GM12878 (cell line): ENCODE data around the gene RPGRIP1L.

ENCODE experiments used
- CBX5 ChIP-seq: sonication (generic); IDR thresholded peaks from 2 replicates; pipeline ENCODE4 v1.6.1; 2016; ENCODE audit warnings: low read depth, moderate library complexity, mild to moderate bottlenecking, inconsistent platforms
- CTCF ChIP-seq, 3 experiments: IDR thresholded peaks in 2 of 3; conservative IDR thresholded peaks in 1 of 3; 2 replicates each; pipeline ENCODE4 v1.5.1; 2011; ENCODE audit warnings: low read depth in 3 of 3, low read length in 3 of 3, mild to moderate bottlenecking in 3 of 3, control low read depth in 2 of 3, moderate library complexity in 2 of 3, inconsistent platforms in 1 of 3, mixed read lengths in 1 of 3; ENCODE audit not compliant: control insufficient read depth in 2 of 3, insufficient read depth in 1 of 3; ENCODE audit errors: extremely low read depth in 1 of 3

GRCh38 chr16:53620476-53620875, 83.2 kb downstream of the RPGRIP1L start:
- TF ChIP-seq CTCF (IDR thresholded peaks at IDR 0.05 in 2 of 3, conservative IDR thresholded peaks at IDR 0.05 in 1 of 3; ENCODE audit: control insufficient read depth in 2 of 3, extremely low read depth in 1 of 3, insufficient read depth in 1 of 3, low read depth in 3 of 3, low read length in 3 of 3): no peak
- no peak for TF ChIP-seq CBX5
